Neuronal stem cell (in vitro differentiated cells): ENCODE measurements around the gene ARL5A.

Source experiments
- DNase-seq: peaks from one replicate; pipeline ENCODE4 v3.0.0-alpha.2; 2013; ENCODE audit warnings: low spot score
- H2AFZ ChIP-seq: one replicate; pipeline ENCODE4 v1.6.1; 2013; ENCODE audit warnings: mild to moderate bottlenecking, low read length, inconsistent platforms
- H2AK5ac ChIP-seq: 2 replicates; pipeline ENCODE4 v1.6.1; 2013; ENCODE audit warnings: low read depth, mild to moderate bottlenecking, inconsistent platforms, low read length, moderate library complexity, mixed read lengths
- H2BK120ac ChIP-seq: 2 replicates; pipeline ENCODE4 v1.6.1; 2013; ENCODE audit warnings: low read depth, mild to moderate bottlenecking, inconsistent platforms, low read length, moderate library complexity, mixed read lengths
- H2BK12ac ChIP-seq: one replicate; pipeline ENCODE4 v1.6.1; 2013; ENCODE audit warnings: low read length, inconsistent platforms
- H2BK15ac ChIP-seq: 2 replicates; pipeline ENCODE4 v1.6.1; 2013; ENCODE audit warnings: mild to moderate bottlenecking, low read length, inconsistent platforms, mixed read lengths
- H2BK5ac ChIP-seq: one replicate; pipeline ENCODE4 v1.6.1; 2013; ENCODE audit warnings: inconsistent platforms, mild to moderate bottlenecking, low read length, moderate library complexity
- H3K14ac ChIP-seq: one replicate; pipeline ENCODE4 v1.6.1; 2013; ENCODE audit warnings: low read length, inconsistent platforms
- H3K18ac ChIP-seq: 2 replicates; pipeline ENCODE4 v1.6.1; 2013; ENCODE audit warnings: low read length, inconsistent platforms
- H3K23ac ChIP-seq: 2 replicates; pipeline ENCODE4 v1.6.1; 2013; ENCODE audit warnings: low read depth, mild to moderate bottlenecking, mixed read lengths, low read length, inconsistent platforms; ENCODE audit not compliant: poor library complexity
- H3K27ac ChIP-seq: replicated peaks from 3 replicates; pipeline ENCODE4 v1.5.1; 2013; ENCODE audit warnings: low read length, inconsistent platforms
- H3K27me3 ChIP-seq, 3 experiments: 2 replicates each; pipeline ENCODE4 v1.6.1; 2013; ENCODE audit warnings: low read length in 3 of 3, mild to moderate bottlenecking in 2 of 3, inconsistent platforms in 1 of 3, low read depth in 1 of 3, mixed read lengths in 1 of 3, moderate library complexity in 1 of 3; ENCODE audit not compliant: control insufficient read depth in 3 of 3, insufficient read depth in 3 of 3
- H3K36me3 ChIP-seq, 2 donors: replicated peaks in 1 of 2; 2 replicates each; pipeline ENCODE4 v1.6.1; 2013; ENCODE audit warnings: low read length in 2 of 2; ENCODE audit not compliant: control insufficient read depth in 2 of 2, insufficient read depth in 2 of 2
- H3K4ac ChIP-seq: 2 replicates; pipeline ENCODE4 v1.6.1; 2013; ENCODE audit warnings: inconsistent platforms, mild to moderate bottlenecking, low read length, moderate library complexity
- H3K4me1 ChIP-seq, 2 donors: 1 replicate in 1 of 2; 2 replicates in 1 of 2; pipeline ENCODE4 v1.6.1; 2013; ENCODE audit warnings: low read length in 2 of 2, low read depth in 1 of 2; ENCODE audit not compliant: control insufficient read depth in 2 of 2, insufficient read depth in 1 of 2
- H3K4me2 ChIP-seq: one replicate; pipeline ENCODE4 v1.6.1; 2013; ENCODE audit warnings: mild to moderate bottlenecking, low read length, inconsistent platforms; ENCODE audit not compliant: insufficient read depth, poor library complexity, severe bottlenecking
- H3K4me3 ChIP-seq, 2 donors: 2 replicates each; pipeline ENCODE4 v1.5.1; 2013; ENCODE audit warnings: low read length in 2 of 2, mild to moderate bottlenecking in 2 of 2, inconsistent platforms in 1 of 2, moderate library complexity in 1 of 2
- H3K79me1 ChIP-seq: one replicate; pipeline ENCODE4 v1.6.1; 2013; ENCODE audit warnings: low read depth, mild to moderate bottlenecking, inconsistent platforms, low read length, moderate library complexity
- H3K9ac ChIP-seq: one replicate; pipeline ENCODE4 v1.6.1; 2013; ENCODE audit warnings: mild to moderate bottlenecking, low read depth, low read length, inconsistent platforms; ENCODE audit not compliant: poor library complexity
- H3K9me3 ChIP-seq, 2 donors: replicated peaks in 1 of 2; 2 replicates each; pipeline versions ENCODE3 to v1.6.1; 2013; ENCODE audit warnings: low read length in 2 of 2, mild to moderate bottlenecking in 2 of 2, inconsistent platforms in 1 of 2, low read depth in 1 of 2, mixed read lengths in 1 of 2, moderate library complexity in 1 of 2; ENCODE audit not compliant: control insufficient read depth in 2 of 2, insufficient read depth in 1 of 2
- H4K8ac ChIP-seq: one replicate; pipeline ENCODE4 v1.6.1; 2013; ENCODE audit warnings: low read depth, mild to moderate bottlenecking, inconsistent platforms, low read length, moderate library complexity
- H4K91ac ChIP-seq: one replicate; pipeline ENCODE4 v1.6.1; 2013; ENCODE audit warnings: low read length, low read depth, mild to moderate bottlenecking, inconsistent platforms; ENCODE audit not compliant: poor library complexity
- WGBS, 2 donors: extraction: QIAGEN DNeasy Blood & Tissue Kit; methylation state at CpG; one replicate each; pipeline ENCODE4 v1.1.7; 2013; ENCODE audit warnings: missing lambda C conversion rate in 2 of 2, mixed read lengths in 1 of 2; ENCODE audit not compliant: insufficient read length in 2 of 2, insufficient replicate concordance in 1 of 2; ENCODE audit errors: extremely low coverage in 2 of 2; 5-methylcytosine and 5-hydroxymethylcytosine counted together

Gene ARL5A

GRCh38 chr2:151862700-151863099 is 34.5 kb upstream of the ARL5A start:
- Histone ChIP-seq H3K9me3 (no peaks in the 10 kb centered on the region), H3K4me3 (no peak overlapping the region), H4K91ac (no peak overlapping the region), H2BK12ac (no peak overlapping the region), H3K4ac (no peak overlapping the region), H2BK5ac (no peak overlapping the region), H3K79me1 (no peaks in the 10 kb centered on the region), H3K9ac (no peak overlapping the region), H3K18ac (no peak overlapping the region), H3K4me1 (no peaks in the 10 kb centered on the region), H3K14ac (no peak overlapping the region), H2AK5ac (no peak overlapping the region), H2BK120ac (no peak overlapping the region), H3K36me3 (no peaks in the 10 kb centered on the region), H3K4me2 (no peak overlapping the region), H3K27ac (no peak overlapping the region), H3K23ac (no peak overlapping the region), H3K27me3 (no peaks in the 10 kb centered on the region), H4K8ac (no peak overlapping the region), H2BK15ac (no peak overlapping the region), H2AFZ (no peak overlapping the region)
- no CpG with 5 or more reads among the region's 5 CpGs for WGBS, 2 donors
- DNase-seq = no peak

GRCh38 chr2:151861174-151861573 is 33.0 kb upstream of the ARL5A start:
- Histone ChIP-seq H3K9me3 (no peaks in the 10 kb centered on the region), H3K4me3 (no peak overlapping the region), H3K4me1 (no peaks in the 10 kb centered on the region), H2BK5ac (no peak overlapping the region), H4K8ac (no peak overlapping the region), H2BK120ac (no peak overlapping the region), H3K23ac (no peak overlapping the region), H3K79me1 (no peaks in the 10 kb centered on the region), H3K36me3 (no peaks in the 10 kb centered on the region), H3K4ac (no peak overlapping the region), H3K27me3 (no peaks in the 10 kb centered on the region), H3K18ac (no peak overlapping the region), H4K91ac (no peak overlapping the region), H2BK15ac (no peak overlapping the region), H3K14ac (no peak overlapping the region), H3K9ac (no peak overlapping the region), H2BK12ac (no peak overlapping the region), H2AFZ (no peak overlapping the region), H2AK5ac (no peak overlapping the region), H3K4me2 (no peak overlapping the region), H3K27ac (no peak overlapping the region)
- WGBS, 2 donors = no CpG with 5 or more reads among the region's 4 CpGs
- no peak for DNase-seq

- no peak overlapping the region for H3K4me2 ChIP-seq
- no peaks in the 10 kb centered on the region for H3K36me3 ChIP-seq
- H2BK120ac ChIP-seq = no peak overlapping the region
- no peaks in the 10 kb centered on the region for H3K9me3 ChIP-seq
- H3K79me1 ChIP-seq = no peaks in the 10 kb centered on the region
- no peak overlapping the region for H2BK15ac ChIP-seq
- H2AFZ ChIP-seq = no peak overlapping the region
- no peak overlapping the region for H3K14ac ChIP-seq
- no peak for DNase-seq
- no peaks in the 10 kb centered on the region for H3K27me3 ChIP-seq
- H4K8ac ChIP-seq = no peak overlapping the region
- no peak overlapping the region for H4K91ac ChIP-seq
- no CpG with 5 or more reads among the region's 5 CpGs for WGBS, 2 donors
- no peak overlapping the region for H2AK5ac ChIP-seq
- H3K18ac ChIP-seq = no peak overlapping the region
- H3K4me1 ChIP-seq = no peaks in the 10 kb centered on the region
- no peak overlapping the region for H3K4me3 ChIP-seq
- H3K9ac ChIP-seq = no peak overlapping the region
- no peak overlapping the region for H2BK5ac ChIP-seq
- no peak overlapping the region for H3K4ac ChIP-seq
- H3K23ac ChIP-seq = no peak overlapping the region
- no peak overlapping the region for H2BK12ac ChIP-seq
- no peak overlapping the region for H3K27ac ChIP-seq
Measured at GRCh38 chr2:151860613-151861146, 32.5 kb upstream of the ARL5A start.

GRCh38 chr2:151860210-151860609 is 32.0 kb upstream of the ARL5A start:
- no CpG with 5 or more reads among the region's 4 CpGs for WGBS, 2 donors
- Histone ChIP-seq H3K4me2 (no peak overlapping the region), H3K79me1 (no peaks in the 10 kb centered on the region)

More at GRCh38 chr2:151860210-151860609, 32.0 kb upstream of the ARL5A start:
- no peak overlapping the region for H4K91ac ChIP-seq
- H3K14ac ChIP-seq = no peak overlapping the region
- H3K27ac ChIP-seq = no peak overlapping the region
- no peaks in the 10 kb centered on the region for H3K4me1 ChIP-seq
- no peak overlapping the region for H2AFZ ChIP-seq
- no peak overlapping the region for H2BK12ac ChIP-seq
- no peak overlapping the region for H3K18ac ChIP-seq
- H3K4me3 ChIP-seq = no peak overlapping the region
- no peak for DNase-seq
- H3K36me3 ChIP-seq = no peaks in the 10 kb centered on the region
- H3K27me3 ChIP-seq = no peaks in the 10 kb centered on the region
- H2BK15ac ChIP-seq = no peak overlapping the region
- no peaks in the 10 kb centered on the region for H3K9me3 ChIP-seq
- no peak overlapping the region for H4K8ac ChIP-seq
- H3K4ac ChIP-seq = no peak overlapping the region
- H2AK5ac ChIP-seq = no peak overlapping the region
- no peak overlapping the region for H3K23ac ChIP-seq
- H2BK5ac ChIP-seq = no peak overlapping the region
- H2BK120ac ChIP-seq = no peak overlapping the region
- H3K9ac ChIP-seq = no peak overlapping the region
